IMR-90 (cell line): ENCODE data around the gene MID1. TPM values are rescaled to one million over a fixed set of nuclear protein-coding genes. Genes with fewer than 3 reads are reported as not detected.

Source experiments
- ATAC-seq: fragments of 200-7000 bp; cut with Tn5 transposase; 2 replicates; pipeline ENCODE4 v1.9.1; 2020; ENCODE audit warnings: low read depth, mild to moderate bottlenecking, moderate library complexity
- BruUV-seq: library from RNA; stranded (reverse); fragments of 400-500 nt; replicated peaks from 2 replicates; lab custom pipeline; 2021; lab: Mats Ljungman, UMichigan
- CTCF ChIA-PET: fragments of 300-600 bp; formaldehyde crosslinking; extraction: SDS; loops from one replicate; lab custom pipeline; 2021; ENCODE audit warnings: antibody characterized with exemption; lab: Yijun Ruan, JAX
- POLR2A ChIA-PET: fragments of 300-600 bp; sonication (Branson Sonifier 250); formaldehyde crosslinking; loops from one replicate; lab custom pipeline; 2022; ENCODE audit warnings: antibody characterized with exemption; ENCODE audit not compliant: unreplicated experiment; lab: Charles Lee
- DNase-seq: peaks from one replicate; pipeline ENCODE4 v3.0.0; 2013
- H2AFZ ChIP-seq: replicated peaks from 2 replicates; pipeline ENCODE3; 2013; ENCODE audit warnings: low read length, mild to moderate bottlenecking; ENCODE audit not compliant: poor library complexity
- H2AK5ac ChIP-seq: 2 replicates; pipeline ENCODE4 v1.6.1; 2013; ENCODE audit warnings: low read depth, low read length, inconsistent platforms
- H2AK9ac ChIP-seq: replicated peaks from 2 replicates; pipeline ENCODE3; 2013; ENCODE audit warnings: mild to moderate bottlenecking, low read depth, low read length, moderate library complexity; ENCODE audit not compliant: poor library complexity
- H2BK120ac ChIP-seq: 2 replicates; pipeline ENCODE4 v1.6.1; 2013; ENCODE audit warnings: low read depth, low read length, inconsistent platforms
- H2BK15ac ChIP-seq: 3 replicates; pipeline ENCODE4 v1.6.1; 2013; ENCODE audit warnings: low read depth, low read length, inconsistent platforms
- H2BK20ac ChIP-seq: 2 replicates; pipeline ENCODE4 v1.6.1; 2013; ENCODE audit warnings: low read depth, mild to moderate bottlenecking, inconsistent platforms, low read length, moderate library complexity
- H2BK5ac ChIP-seq: 2 replicates; pipeline ENCODE4 v1.6.1; 2013; ENCODE audit warnings: mild to moderate bottlenecking, low read depth, low read length, inconsistent platforms; ENCODE audit not compliant: poor library complexity, severe bottlenecking
- H3K14ac ChIP-seq: replicated peaks from 2 replicates; pipeline ENCODE4 v1.6.1; 2013; ENCODE audit warnings: low read depth, low read length, inconsistent platforms
- H3K18ac ChIP-seq: 2 replicates; pipeline ENCODE4 v1.6.1; 2013; ENCODE audit warnings: low read depth, low read length, control low read depth
- H3K23ac ChIP-seq: 2 replicates; pipeline ENCODE4 v1.6.1; 2013; ENCODE audit warnings: low read depth, low read length, inconsistent platforms
- H3K27ac ChIP-seq: 2 replicates; pipeline ENCODE4 v1.5.1; 2013; ENCODE audit warnings: mild to moderate bottlenecking, control low read depth, low read length; ENCODE audit not compliant: insufficient read depth
- H3K27me3 ChIP-seq: 2 replicates; pipeline ENCODE4 v1.6.1; 2013; ENCODE audit warnings: low read length; ENCODE audit not compliant: control insufficient read depth, insufficient read depth
- H3K36me3 ChIP-seq: 2 replicates; pipeline ENCODE4 v1.6.1; 2013; ENCODE audit warnings: low read length, mixed read lengths; ENCODE audit not compliant: control insufficient read depth, insufficient read depth
- H3K4ac ChIP-seq: 2 replicates; pipeline ENCODE4 v1.6.1; 2013; ENCODE audit warnings: low read depth, low read length, inconsistent platforms
- H3K4me1 ChIP-seq: 2 replicates; pipeline ENCODE4 v1.6.1; 2013; ENCODE audit warnings: low read length, mixed read lengths; ENCODE audit not compliant: control insufficient read depth, insufficient read depth
- H3K4me2 ChIP-seq: 2 replicates; pipeline ENCODE4 v1.6.1; 2013; ENCODE audit warnings: low read depth, mild to moderate bottlenecking, control low read depth, low read length, moderate library complexity
- H3K4me3 ChIP-seq: 2 replicates; pipeline ENCODE4 v1.5.1; 2013; ENCODE audit warnings: low read depth, mild to moderate bottlenecking, control low read depth, low read length, moderate library complexity; ENCODE audit not compliant: insufficient read depth
- H3K56ac ChIP-seq: 2 replicates; pipeline ENCODE4 v1.6.1; 2013; ENCODE audit warnings: low read length, inconsistent platforms; ENCODE audit not compliant: insufficient read depth; ENCODE audit errors: extremely low read depth
- H3K79me1 ChIP-seq, 2 experiments: 2 replicates each; pipeline ENCODE4 v1.6.1; 2013; ENCODE audit warnings: low read length in 2 of 2, inconsistent platforms in 1 of 2, low read depth in 1 of 2
- H3K9ac ChIP-seq: 2 replicates; pipeline ENCODE4 v1.6.1; 2013; ENCODE audit warnings: low read depth, low read length, control low read depth
- H3K9me1 ChIP-seq: 2 replicates; pipeline ENCODE4 v1.6.1; 2013; ENCODE audit warnings: low read length, inconsistent platforms; ENCODE audit not compliant: insufficient read depth
- H3K9me3 ChIP-seq: 2 replicates; pipeline ENCODE4 v1.6.1; 2013; ENCODE audit warnings: low read length; ENCODE audit not compliant: control insufficient read depth, insufficient read depth
- H4K20me1 ChIP-seq: 2 replicates; pipeline ENCODE4 v1.6.1; 2013; ENCODE audit warnings: low read length, inconsistent platforms; ENCODE audit not compliant: insufficient read depth
- H4K5ac ChIP-seq: 2 replicates; pipeline ENCODE4 v1.6.1; 2013; ENCODE audit warnings: mild to moderate bottlenecking, low read depth, low read length, control low read depth
- H4K8ac ChIP-seq, 2 experiments: 2 replicates each; pipeline ENCODE4 v1.6.1; 2013; ENCODE audit warnings: low read depth in 2 of 2, low read length in 2 of 2, control low read depth in 1 of 2, inconsistent platforms in 1 of 2
- H4K91ac ChIP-seq: 2 replicates; pipeline ENCODE4 v1.6.1; 2013; ENCODE audit warnings: low read depth, low read length, inconsistent platforms; ENCODE audit not compliant: insufficient read depth
- CEBPB ChIP-seq: IDR thresholded peaks from 2 replicates; pipeline ENCODE4 v1.6.1; 2012; ENCODE audit warnings: low read depth, low read length, improper control_type of control experiment
- CHD1 ChIP-seq: IDR thresholded peaks from 2 replicates; pipeline ENCODE4 v1.6.1; 2012; ENCODE audit warnings: low read depth, low read length, improper control_type of control experiment
- FOS ChIP-seq: fragments of 150-350 bp; IDR thresholded peaks from 2 replicates; pipeline ENCODE4 v1.6.1; 2016; ENCODE audit warnings: low read depth, low read length
- MAFK ChIP-seq: IDR thresholded peaks from 2 replicates; pipeline ENCODE4 v1.6.1; 2012; ENCODE audit warnings: low read depth, low read length, improper control_type of control experiment
- MXI1 ChIP-seq: IDR thresholded peaks from 2 replicates; pipeline ENCODE4 v1.6.1; 2012; ENCODE audit warnings: low read depth, mild to moderate bottlenecking, low read length, moderate library complexity, borderline replicate concordance
- NFE2L2 ChIP-seq: fragments of 150-350 bp; IDR thresholded peaks from 2 replicates; pipeline ENCODE4 v1.6.1; 2016; ENCODE audit warnings: low read depth, mild to moderate bottlenecking, low read length
- WGBS, 2 experiments: methylation state at CpG; one replicate each; pipeline versions ENCODE4 v1.1.5 to v1.1.7; 2013; ENCODE audit warnings: missing lambda C conversion rate in 2 of 2; ENCODE audit not compliant: insufficient read length in 1 of 2; ENCODE audit errors: extremely low coverage in 2 of 2; 5-methylcytosine and 5-hydroxymethylcytosine counted together
- dilution Hi-C: fragments of 300-500 bp; cut with HindIII; formaldehyde crosslinking; loops from one replicate; pipeline ENCODE4 v1.14.3; 2018; ENCODE audit warnings: low sequenced_read_pairs; ENCODE audit not compliant: unreplicated experiment
- in situ Hi-C: fragments of 300-500 bp; cut with MboI; formaldehyde crosslinking; loops from 3 replicates; pipeline ENCODE4 v1.14.3; 2019; ENCODE audit warnings: low sequenced_read_pairs, inconsistent platforms, mixed read lengths
- intact Hi-C: fragments of 100-400 bp; cut with micrococcal nuclease; formaldehyde crosslinking; loops from 2 replicates; pipeline ENCODE4 v1.10.0; 2022
- polyA plus RNA-seq, 3 experiments: library from polyadenylated mRNA; depleted of rRNA; stranded (reverse); fragments of >200 nt; gene quantifications; 2 replicates each; pipeline ENCODE4 v1.2.3, GENCODE V29; 2012; ENCODE audit warnings: low replicate concordance in 1 of 3
- total RNA-seq: library from RNA; depleted of rRNA; stranded (reverse); fragments of >200 nt; gene quantifications from 2 replicates; pipeline ENCODE4 v1.2.3, GENCODE V29; 2012

MID1 gene
- total and polyA plus RNA-seq, 2 of the 4 experiments (the other 2 are of a cell fraction), result 37.2 to 106 TPM

- Histone ChIP-seq H2BK120ac (no peak overlapping the region), H3K4me3 (no peak overlapping the region), H3K9ac (no peak overlapping the region), H4K5ac (no peak overlapping the region), H3K36me3 (no peaks in the 10 kb centered on the region), H3K9me1 (no peaks in the 10 kb centered on the region), H3K56ac (no peak overlapping the region), H4K20me1 (no peaks in the 10 kb centered on the region), H3K27ac (peak overlapping the region; percentile 26; the same call in 1 of the 2 replicates), H3K23ac (no peak overlapping the region), H3K14ac (no peak overlapping the region), H3K79me1 (peaks cover 0 to 20% of the 10 kb centered on the region in 2 experiments; a peak in 3 of 4 replicates), H4K91ac (no peak overlapping the region), H3K27me3 (no peaks in the 10 kb centered on the region), H3K9me3 (no peaks in the 10 kb centered on the region), H4K8ac (no peak overlapping the region), H2AK5ac (no peak overlapping the region), H2AFZ (no peak overlapping the region), H3K4me1 (peaks cover 2% of the 10 kb centered on the region), H2BK20ac (no peak overlapping the region), H3K4ac (no peak overlapping the region), H3K4me2 (no peak overlapping the region), H3K18ac (no peak overlapping the region), H2BK5ac (no peak overlapping the region), H2BK15ac (no peak overlapping the region), H2AK9ac (no peak overlapping the region)
- DNase-seq (peak; percentile 90), ATAC-seq (peak; percentile 77)
- in situ Hi-C loops, result no loop called here
- TF ChIP-seq MXI1, result no peak
- peak; percentile 51; the same call in 1 of the 2 replicates for TF ChIP-seq NFE2L2
- TF ChIP-seq FOS, result no peak
- TF ChIP-seq CEBPB, result peak; percentile 67
- peak; percentile 63 for TF ChIP-seq MAFK
- no peak for TF ChIP-seq CHD1
- POLR2A ChIA-PET, result interaction anchor here (0.7 kb wide), 1 partner anchor 9 kb away, joined by 7 read pairs; no protein-coding TSS in a partner anchor
- CTCF ChIA-PET, result no interaction called here
- WGBS, 2 experiments, result no CpG with 5 or more reads among the region's 3 CpGs
- intact Hi-C loops, result no loop called here
- no TSS peak for BruUV-seq
- dilution Hi-C loops, result no loop called here
These were observed 12.3 kb downstream of the MID1 start for GRCh38 chrX:10608099-10608498.
